Dedifferentiated amniotic fluid mesenchymal stem cell (primary cell): ENCODE results near the gene TMEM117.

Experiments used
- DNase-seq: peaks from one replicate; pipeline ENCODE4 v3.0.0-alpha.2; 2016; ENCODE audit errors: extremely low spot score

Gene TMEM117

DNA sequence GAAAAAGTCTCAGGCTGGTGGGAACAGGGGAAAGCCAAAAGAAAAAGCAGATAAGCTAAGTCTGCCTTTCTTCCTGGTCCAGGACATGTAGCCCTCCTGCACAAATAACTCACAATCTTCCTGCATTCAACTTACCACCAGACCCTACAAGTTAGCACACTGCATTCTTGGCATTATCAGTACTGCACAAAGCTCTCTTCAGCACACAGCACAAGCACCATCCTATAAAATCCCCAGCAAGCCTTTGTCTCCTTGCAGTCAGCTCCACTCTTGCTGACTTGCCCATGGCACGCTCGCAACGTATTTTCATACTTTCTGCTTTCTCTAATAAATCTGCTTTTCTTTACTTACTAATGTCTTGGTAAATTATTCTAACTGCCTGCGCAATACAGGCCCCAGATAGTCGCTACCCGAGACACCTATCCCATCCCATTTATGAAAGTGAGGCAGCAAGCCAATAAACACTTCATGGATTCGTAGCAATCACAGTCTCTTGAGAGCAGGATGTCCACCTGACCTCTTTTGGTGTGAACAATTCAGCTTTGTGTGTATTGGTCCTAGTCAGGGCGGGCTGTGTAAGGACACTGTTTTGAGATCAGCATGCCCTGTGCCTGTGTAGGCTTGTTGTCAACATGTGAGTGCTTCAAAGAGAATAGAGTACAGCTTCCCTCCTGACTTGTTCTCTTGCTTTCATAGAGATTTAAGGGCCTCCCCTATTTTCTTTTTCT lies 49.0 kb downstream of the TMEM117 start:
- DNase-seq, result no peak

- DNase-seq, result no peak
These were observed 51.5 kb downstream of the TMEM117 start for GRCh38 chr12:43887397-43887796.

GRCh38 chr12:43891856-43892574 lies 56.1 kb downstream of the TMEM117 start:
- DNase-seq, result no peak

GRCh38 chr12:43893670-43894069 lies 57.8 kb downstream of the TMEM117 start:
- DNase-seq, result peak; percentile 43

DNA sequence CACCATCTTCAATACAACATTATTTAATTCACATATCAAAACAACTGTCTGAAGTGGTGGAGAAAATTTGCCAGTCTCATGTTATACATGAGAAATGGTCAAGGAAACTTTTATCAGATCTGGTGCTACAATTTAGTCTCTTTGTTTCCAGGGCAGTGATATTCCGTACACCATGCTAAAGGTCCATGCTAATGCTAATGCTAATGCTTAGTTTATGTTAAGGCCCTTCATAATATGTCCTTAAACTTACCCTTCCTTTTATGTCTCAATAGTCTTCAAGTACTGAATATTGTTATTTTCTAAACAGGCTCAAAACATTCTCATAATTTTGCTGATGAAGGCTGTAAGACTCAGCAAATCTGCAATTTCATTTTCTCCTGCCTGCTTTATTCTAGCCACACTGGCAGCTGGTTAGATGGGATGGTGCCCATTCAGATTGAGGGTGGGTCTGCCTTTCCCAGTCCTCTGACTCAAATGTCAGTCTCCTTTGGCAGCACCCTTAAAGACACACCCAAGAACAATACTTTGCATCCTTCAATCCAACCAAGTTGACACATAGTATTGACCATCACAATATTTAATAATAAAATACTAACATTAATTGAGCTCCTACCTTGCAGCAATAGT lies 59.8 kb downstream of the TMEM117 start:
- no peak for DNase-seq

DNA sequence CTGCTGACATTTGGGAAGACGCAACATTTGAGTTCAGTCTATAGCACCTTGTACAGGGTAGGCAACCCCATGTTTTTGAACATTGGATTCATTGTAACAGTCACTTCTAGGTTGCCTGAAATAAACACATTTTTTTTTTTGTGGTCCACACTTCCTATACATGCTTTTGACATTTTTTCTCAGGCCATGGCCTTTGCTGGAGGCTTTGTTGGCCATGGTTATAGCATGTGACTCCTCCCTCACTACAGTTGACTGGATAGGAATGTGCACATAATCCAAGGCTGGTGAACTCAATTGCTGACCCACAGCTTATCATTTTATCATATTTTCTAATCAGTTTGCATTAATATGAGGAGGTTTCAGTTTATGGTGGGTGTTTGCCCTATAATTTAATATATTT lies 60.6 kb downstream of the TMEM117 start:
- no peak for DNase-seq

GRCh38 chr12:43898474-43898873 lies 62.6 kb downstream of the TMEM117 start:
- DNase-seq, result no peak

DNA sequence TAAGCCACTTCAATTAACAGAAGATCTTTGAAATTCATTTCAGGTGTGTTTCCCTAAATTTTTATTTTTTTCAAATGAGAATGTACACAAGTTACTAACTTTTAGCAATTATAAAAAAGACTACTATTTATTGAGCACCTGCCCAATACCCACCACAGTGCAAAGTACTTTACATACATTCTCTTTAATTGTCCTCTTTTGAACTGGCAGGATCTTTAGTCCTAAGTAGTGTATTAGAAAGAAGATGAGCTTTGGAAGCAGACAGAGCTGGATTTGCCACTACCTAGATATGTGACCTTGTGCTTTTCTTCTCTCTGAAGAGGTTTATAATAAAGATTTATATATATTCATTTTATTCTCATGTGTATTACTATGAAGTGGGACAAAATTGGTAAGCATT lies 63.7 kb downstream of the TMEM117 start:
- no peak for DNase-seq

GRCh38 chr12:43903686-43904085 lies 67.8 kb downstream of the TMEM117 start:
- DNase-seq, result no peak

- DNase-seq, result peak; percentile 58
These were observed 77.0 kb downstream of the TMEM117 start for GRCh38 chr12:43912859-43913258.

- no peak for DNase-seq
These were observed 78.5 kb downstream of the TMEM117 start for GRCh38 chr12:43914391-43914790.

GRCh38 chr12:43914923-43915468 lies 79.1 kb downstream of the TMEM117 start:
- no peak for DNase-seq

DNA sequence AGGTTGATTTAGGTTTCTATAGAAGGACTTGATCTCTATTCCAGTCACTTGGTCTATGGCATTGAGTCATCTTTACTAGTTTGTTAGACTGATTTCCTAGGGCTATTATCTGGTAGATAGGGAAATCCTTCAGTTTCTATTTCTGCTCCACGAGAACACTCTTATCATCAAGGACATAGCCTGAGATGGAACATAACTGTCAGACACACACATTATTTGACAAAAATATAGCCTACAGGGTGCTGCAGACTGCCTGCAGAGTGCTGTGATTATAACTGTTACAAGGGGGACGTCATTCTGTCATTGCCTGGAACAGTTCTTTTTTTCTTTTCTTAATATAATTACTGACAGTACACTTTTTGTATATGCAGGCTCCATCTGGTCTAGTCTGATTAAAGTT lies 82.0 kb downstream of the TMEM117 start:
- no peak for DNase-seq

DNA sequence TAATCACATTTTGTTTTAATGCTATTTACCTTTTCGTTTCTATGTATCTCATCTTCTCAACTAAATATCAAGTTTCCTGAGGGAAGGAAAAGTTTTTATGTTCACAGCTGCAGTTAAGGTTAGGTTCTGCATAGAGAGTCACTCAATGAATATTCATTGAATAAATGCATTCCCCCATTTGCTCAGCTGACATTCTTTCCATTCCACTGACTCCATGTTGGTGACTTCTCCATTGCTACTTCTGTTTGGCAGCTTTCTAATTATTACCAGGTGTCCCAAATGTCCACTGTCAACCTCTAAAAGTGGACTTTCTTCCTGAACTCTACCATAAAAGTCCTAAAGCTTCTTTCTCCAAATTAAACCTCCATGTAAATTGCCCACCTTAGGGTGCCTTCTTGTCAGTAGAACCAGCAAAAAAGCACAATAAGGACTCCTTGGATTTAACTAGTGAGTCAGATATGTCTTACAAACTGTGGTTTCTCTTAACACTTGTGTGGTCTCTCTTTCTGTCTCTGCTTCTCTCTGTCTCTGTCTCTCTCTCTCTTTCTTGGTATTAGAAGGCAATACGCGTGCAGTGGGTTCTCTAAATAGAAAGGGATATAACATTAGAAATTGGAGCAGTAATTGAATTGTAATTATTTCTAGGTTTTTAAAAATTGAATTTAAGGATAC lies 85.9 kb downstream of the TMEM117 start:
- no peak for DNase-seq

DNA sequence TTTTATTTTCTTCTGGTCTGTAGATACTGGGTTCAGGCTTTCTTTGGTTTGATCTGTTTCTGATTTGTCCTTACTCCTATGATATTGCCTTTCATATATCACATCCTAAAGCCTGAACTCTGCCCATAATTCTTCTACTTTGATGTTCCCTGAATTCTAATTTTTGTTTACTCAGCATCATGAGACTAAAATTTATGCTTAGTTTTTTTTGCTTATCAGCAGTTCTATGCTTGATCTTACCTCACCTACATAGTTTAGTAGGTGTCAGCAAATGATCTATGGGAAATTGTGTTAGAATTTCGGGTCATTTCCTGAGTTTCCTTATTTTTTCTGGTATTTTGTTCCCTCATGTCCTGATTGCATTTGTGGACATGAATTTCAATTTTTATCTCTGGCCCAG lies 94.2 kb downstream of the TMEM117 start:
- no peak for DNase-seq

DNA sequence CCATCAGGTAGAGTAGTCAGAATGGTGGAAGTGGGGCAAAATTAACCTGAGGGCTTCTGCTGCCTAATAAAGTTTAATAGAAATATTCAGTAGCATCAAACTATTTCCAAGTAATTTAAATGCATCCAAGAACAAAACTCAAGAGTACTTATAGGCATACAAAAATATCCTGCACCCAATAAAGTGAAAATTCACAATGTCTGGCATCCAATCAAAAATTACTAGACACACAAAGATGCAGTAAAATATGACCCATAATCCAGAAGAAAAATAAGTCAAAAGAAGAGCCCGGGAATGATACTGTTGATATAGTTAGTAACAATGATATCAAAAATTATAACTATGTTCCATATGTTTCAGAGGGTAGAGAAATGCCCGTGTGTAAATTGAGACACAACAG lies 95.3 kb downstream of the TMEM117 start:
- DNase-seq, result no peak

GRCh38 chr12:43935581-43935980 lies 99.7 kb downstream of the TMEM117 start:
- no peak for DNase-seq

DNA sequence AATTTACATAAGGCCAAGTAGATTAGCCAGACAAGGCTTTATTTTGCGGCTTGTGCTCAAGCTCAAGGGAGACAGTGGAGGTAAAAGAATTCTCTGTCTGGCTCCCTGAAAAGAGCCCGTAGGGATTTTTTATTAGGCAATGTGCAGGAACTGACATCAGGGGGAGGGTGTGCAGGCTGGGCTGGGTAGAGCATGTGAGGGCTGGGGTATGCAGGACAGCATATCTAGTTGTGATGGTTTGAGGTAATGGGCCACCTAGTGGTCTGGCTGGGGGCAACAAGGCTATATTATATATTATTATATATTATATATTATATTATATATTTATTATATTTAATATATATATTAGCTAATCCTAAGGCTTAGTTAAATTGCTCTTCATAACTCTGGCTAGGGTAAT lies 102.1 kb downstream of the TMEM117 start:
- no peak for DNase-seq

- DNase-seq, result peak; percentile 25
These were observed 106.5 kb downstream of the TMEM117 start for GRCh38 chr12:43942379-43942778.

DNA sequence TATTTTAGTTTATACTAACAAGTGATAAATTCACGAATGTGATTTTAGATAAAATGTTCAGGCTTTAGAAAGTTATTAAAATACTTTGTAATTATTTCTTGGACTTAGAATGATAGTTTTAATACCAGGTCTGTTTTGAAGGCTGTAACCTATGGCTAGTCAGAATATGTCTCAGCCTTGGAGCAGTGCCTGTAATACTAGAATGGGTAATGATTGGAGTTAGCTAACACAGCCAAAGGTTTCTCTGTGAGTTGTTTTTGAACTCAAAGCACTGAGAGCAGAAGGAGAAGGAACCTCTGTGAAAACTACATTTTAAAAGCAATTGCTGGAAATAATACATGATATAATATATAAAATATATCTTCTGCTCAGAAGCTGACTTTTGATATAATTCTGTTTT lies 110.1 kb downstream of the TMEM117 start:
- DNase-seq, result no peak

DNA sequence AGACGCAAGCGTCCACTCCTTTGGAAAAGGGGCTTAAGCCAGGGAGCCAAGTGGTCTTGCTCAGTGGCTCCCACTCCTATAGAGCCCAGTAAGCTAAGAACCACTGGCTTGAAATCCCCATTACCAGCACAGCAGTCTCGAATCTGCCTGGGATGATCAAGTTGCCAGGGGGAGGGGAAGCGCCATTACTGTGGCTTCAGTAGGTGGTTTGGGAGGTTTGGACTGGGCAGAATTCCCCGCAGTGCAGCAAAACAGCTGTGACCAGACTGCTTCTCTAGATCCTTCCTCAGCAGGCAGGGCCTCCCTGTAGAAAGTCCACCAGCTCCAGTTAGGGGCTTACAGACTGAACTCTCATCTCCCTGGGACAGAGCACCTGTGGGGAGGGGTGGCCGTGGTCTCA lies 115.4 kb downstream of the TMEM117 start:
- DNase-seq, result no peak

DNA sequence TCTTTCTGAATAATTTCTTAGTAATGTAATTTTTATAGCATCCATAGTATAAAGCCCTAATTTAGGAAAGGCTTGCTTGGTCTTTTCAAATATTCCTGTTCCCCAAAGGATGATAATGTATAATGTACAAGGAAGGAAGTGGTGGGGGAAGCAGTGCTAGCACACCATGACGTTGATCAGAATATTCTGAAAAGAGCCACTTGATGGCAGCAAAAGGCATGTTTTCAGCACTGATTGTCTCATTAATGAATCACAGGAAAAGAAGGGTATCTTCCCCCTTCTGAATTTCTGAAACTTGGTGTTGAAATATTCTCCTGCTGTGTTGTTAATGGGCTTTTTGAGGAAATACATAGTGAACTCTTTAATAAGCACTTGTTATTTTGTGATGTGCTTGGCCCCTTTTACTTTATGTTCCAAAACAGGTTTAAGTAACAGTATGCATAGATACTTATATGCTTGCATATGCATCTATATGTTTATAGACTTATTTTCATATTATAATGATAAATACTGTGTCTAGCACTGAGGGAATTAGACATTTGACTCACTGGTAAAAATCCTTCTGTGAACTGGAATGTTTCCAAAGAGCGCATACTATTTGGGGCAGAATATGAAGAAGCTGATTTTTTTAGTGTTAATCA lies 122.0 kb downstream of the TMEM117 start:
- DNase-seq, result peak; percentile 54
